ENCODE data around the gene KLHDC4. TPM values are rescaled to one million over a fixed set of nuclear protein-coding genes. Genes with fewer than 3 reads are reported as not detected.

Gene KLHDC4
- total and polyA plus RNA-seq, 9 of the 15 experiments (the other 6 are each of a cell fraction or from before 2014, with no cell fraction given) = 1.3 to 68.1 (median 32.8) TPM

DNA sequence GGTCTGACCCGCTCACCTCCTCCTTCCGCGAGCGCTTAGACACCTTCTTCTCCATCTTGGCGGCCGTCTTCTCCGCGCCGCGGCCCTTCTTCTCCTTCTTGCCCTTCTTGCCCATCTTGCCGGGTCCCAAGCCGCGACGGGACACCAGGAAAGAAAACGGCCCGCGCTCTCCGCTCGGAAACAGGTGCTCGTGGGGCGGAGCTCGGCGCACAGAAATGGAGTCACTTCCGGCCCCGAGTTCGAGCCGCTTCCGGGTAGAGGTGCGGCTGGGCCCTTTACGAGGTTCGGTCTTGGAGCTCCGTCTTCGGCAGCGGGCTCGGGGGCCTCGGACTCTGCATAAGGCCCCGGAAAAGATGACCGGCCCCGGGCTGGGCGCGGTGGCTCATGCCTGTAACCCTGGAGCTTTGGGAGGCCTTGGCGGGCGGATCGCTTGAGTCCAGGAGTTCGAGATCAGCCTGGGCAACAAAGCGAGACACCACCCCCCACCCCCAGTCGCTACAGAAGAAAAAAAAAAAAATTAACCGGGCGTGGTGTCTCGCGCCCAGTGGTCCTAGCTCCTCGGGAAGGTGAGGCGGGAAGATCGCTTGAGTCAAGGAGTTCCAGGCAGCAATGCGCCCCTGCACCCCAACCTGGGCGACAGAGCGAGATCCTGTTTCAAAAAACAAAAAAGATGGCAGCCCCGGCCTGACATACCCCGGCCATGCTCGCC is at the start of gene KLHDC4 (continued):
- TF ChIP-seq, protein P1, sequence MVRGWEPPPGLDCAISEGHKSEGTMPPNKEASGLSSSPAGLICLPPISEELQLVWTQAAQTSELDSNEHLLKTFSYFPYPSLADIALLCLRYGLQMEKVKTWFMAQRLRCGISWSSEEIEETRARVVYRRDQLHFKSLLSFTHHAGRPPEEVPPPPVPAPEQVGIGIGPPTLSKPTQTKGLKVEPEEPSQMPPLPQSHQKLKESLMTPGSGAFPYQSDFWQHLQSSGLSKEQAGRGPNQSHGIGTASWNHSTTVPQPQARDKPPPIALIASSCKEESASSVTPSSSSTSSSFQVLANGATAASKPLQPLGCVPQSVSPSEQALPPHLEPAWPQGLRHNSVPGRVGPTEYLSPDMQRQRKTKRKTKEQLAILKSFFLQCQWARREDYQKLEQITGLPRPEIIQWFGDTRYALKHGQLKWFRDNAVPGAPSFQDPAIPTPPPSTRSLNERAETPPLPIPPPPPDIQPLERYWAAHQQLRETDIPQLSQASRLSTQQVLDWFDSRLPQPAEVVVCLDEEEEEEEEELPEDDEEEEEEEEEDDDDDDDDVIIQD (CRISPR knock-in tag; IDR thresholded peaks at IDR 0.05) = no peak
- TF ChIP-seq KDM2B (CRISPR knock-in tag; IDR thresholded peaks at IDR 0.05) = no peak
- TF ChIP-seq, protein P2, sequence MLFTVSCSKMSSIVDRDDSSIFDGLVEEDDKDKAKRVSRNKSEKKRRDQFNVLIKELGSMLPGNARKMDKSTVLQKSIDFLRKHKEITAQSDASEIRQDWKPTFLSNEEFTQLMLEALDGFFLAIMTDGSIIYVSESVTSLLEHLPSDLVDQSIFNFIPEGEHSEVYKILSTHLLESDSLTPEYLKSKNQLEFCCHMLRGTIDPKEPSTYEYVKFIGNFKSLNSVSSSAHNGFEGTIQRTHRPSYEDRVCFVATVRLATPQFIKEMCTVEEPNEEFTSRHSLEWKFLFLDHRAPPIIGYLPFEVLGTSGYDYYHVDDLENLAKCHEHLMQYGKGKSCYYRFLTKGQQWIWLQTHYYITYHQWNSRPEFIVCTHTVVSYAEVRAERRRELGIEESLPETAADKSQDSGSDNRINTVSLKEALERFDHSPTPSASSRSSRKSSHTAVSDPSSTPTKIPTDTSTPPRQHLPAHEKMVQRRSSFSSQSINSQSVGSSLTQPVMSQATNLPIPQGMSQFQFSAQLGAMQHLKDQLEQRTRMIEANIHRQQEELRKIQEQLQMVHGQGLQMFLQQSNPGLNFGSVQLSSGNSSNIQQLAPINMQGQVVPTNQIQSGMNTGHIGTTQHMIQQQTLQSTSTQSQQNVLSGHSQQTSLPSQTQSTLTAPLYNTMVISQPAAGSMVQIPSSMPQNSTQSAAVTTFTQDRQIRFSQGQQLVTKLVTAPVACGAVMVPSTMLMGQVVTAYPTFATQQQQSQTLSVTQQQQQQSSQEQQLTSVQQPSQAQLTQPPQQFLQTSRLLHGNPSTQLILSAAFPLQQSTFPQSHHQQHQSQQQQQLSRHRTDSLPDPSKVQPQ (CRISPR knock-in tag; IDR thresholded peaks at IDR 0.05; ENCODE audit: borderline replicate concordance) = no peak
- TF ChIP-seq HCFC1 (IDR thresholded peaks at IDR 0.05; ENCODE audit: low read depth, low read length) = peak; percentile 85
- no peak for TF ChIP-seq ZNF41 (CRISPR knock-in tag; conservative IDR thresholded peaks at IDR 0.05)
- peak; percentile 79 for TF ChIP-seq DIDO1 (tag; IDR thresholded peaks at IDR 0.05; ENCODE audit: low read depth)
- peak; percentile 94 for TF ChIP-seq GTF2E2 (tag; IDR thresholded peaks at IDR 0.05)
- TF ChIP-seq PTTG1 (tag; IDR thresholded peaks at IDR 0.05; ENCODE audit: low read depth) = no peak
- peak in 1 of 2 experiments; percentile 98; a peak in 3 of 4 replicates for TF ChIP-seq HDAC1 (IDR thresholded peaks at IDR 0.05)
- TF ChIP-seq SRSF3 (IDR thresholded peaks at IDR 0.05; ENCODE audit: insufficient read depth, low read length) = no peak
- TF ChIP-seq, protein P3, sequence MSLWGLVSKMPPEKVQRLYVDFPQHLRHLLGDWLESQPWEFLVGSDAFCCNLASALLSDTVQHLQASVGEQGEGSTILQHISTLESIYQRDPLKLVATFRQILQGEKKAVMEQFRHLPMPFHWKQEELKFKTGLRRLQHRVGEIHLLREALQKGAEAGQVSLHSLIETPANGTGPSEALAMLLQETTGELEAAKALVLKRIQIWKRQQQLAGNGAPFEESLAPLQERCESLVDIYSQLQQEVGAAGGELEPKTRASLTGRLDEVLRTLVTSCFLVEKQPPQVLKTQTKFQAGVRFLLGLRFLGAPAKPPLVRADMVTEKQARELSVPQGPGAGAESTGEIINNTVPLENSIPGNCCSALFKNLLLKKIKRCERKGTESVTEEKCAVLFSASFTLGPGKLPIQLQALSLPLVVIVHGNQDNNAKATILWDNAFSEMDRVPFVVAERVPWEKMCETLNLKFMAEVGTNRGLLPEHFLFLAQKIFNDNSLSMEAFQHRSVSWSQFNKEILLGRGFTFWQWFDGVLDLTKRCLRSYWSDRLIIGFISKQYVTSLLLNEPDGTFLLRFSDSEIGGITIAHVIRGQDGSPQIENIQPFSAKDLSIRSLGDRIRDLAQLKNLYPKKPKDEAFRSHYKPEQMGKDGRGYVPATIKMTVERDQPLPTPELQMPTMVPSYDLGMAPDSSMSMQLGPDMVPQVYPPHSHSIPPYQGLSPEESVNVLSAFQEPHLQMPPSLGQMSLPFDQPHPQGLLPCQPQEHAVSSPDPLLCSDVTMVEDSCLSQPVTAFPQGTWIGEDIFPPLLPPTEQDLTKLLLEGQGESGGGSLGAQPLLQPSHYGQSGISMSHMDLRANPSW (CRISPR knock-in tag; IDR thresholded peaks at IDR 0.05) = 0 out of 2 replicates have a peak, but pooled peaks have one; percentile 23
- no peak for TF ChIP-seq SLC30A9 (CRISPR knock-in tag; IDR thresholded peaks at IDR 0.05)
- peak; percentile 54; the same call in 1 of the 2 replicates for TF ChIP-seq NR2C2 (CRISPR knock-in tag; IDR thresholded peaks at IDR 0.05)
- TF ChIP-seq NR2C2 (tag; IDR thresholded peaks at IDR 0.05) = peak; percentile 88
- TF ChIP-seq MTA2 (IDR thresholded peaks at IDR 0.05; ENCODE audit: low read depth) = no peak
- TF ChIP-seq, protein P4, sequence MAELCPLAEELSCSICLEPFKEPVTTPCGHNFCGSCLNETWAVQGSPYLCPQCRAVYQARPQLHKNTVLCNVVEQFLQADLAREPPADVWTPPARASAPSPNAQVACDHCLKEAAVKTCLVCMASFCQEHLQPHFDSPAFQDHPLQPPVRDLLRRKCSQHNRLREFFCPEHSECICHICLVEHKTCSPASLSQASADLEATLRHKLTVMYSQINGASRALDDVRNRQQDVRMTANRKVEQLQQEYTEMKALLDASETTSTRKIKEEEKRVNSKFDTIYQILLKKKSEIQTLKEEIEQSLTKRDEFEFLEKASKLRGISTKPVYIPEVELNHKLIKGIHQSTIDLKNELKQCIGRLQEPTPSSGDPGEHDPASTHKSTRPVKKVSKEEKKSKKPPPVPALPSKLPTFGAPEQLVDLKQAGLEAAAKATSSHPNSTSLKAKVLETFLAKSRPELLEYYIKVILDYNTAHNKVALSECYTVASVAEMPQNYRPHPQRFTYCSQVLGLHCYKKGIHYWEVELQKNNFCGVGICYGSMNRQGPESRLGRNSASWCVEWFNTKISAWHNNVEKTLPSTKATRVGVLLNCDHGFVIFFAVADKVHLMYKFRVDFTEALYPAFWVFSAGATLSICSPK (IDR thresholded peaks at IDR 0.05; ENCODE audit: borderline replicate concordance) = no peak
- no peak for TF ChIP-seq ZNF717 (CRISPR knock-in tag; IDR thresholded peaks at IDR 0.05)
